Peyer's patch (tissue), 4 donors: Measurements from ENCODE around the gene LYST.
"Not testable (repeated sequence)": the region's sequence is repeated elsewhere in the genome, so short reads cannot be mapped to it uniquely, and the experiment has no call there.

Experiments
- POLR2A ChIP-seq, 2 donors: fragments of 450-650 bp; IDR thresholded peaks; one replicate each; pipeline ENCODE4 v1.5.1; 2017; ENCODE audit warnings: antibody characterized with exemption in 2 of 2, mild to moderate bottlenecking in 2 of 2, moderate library complexity in 2 of 2
- TF ChIP-seq, protein P1 (sequence below), 6 experiments: fragments of 450-650 bp in 4 of 6; fragments of 200-600 bp in 2 of 6; sonication (generic) in 1 of 6; IDR thresholded peaks; one replicate each; pipeline ENCODE4 v1.5.1; 2017 to 2019; ENCODE audit warnings: antibody characterized with exemption in 6 of 6, mild to moderate bottlenecking in 3 of 6, moderate library complexity in 1 of 6

DNA sequence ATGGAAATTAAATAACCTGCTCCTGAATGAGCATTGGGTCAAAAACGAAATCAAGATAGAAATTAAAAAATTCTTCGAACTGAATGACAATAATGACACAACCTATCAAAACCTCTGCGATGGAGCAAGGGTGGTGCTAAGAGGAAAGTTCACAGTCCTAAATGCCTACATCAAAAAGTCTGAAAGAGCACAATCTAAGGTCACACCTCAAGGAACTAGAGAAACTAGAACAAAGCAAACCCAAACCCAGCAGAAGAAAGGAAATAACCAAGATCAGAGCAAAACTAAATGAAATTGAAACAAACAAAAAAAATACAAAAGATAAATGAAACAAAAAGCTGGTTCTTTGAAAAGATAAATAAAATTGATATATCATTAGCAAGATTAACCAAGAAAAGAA, 18.5 kb downstream of the LYST start:
- TF ChIP-seq POLR2A (IDR thresholded peaks at IDR 0.05), result not testable (repeated sequence)
- TF ChIP-seq, protein P1, sequence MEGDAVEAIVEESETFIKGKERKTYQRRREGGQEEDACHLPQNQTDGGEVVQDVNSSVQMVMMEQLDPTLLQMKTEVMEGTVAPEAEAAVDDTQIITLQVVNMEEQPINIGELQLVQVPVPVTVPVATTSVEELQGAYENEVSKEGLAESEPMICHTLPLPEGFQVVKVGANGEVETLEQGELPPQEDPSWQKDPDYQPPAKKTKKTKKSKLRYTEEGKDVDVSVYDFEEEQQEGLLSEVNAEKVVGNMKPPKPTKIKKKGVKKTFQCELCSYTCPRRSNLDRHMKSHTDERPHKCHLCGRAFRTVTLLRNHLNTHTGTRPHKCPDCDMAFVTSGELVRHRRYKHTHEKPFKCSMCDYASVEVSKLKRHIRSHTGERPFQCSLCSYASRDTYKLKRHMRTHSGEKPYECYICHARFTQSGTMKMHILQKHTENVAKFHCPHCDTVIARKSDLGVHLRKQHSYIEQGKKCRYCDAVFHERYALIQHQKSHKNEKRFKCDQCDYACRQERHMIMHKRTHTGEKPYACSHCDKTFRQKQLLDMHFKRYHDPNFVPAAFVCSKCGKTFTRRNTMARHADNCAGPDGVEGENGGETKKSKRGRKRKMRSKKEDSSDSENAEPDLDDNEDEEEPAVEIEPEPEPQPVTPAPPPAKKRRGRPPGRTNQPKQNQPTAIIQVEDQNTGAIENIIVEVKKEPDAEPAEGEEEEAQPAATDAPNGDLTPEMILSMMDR (IDR thresholded peaks at IDR 0.05), result not testable (repeated sequence)
